NCI-H187 (cell line): Measurements from ENCODE around the gene FLAD1.
A peak's percentile ranks its signal among the peaks of the same experiment; 100 is the strongest.
"Not testable (repeated sequence)": the region's sequence is repeated elsewhere in the genome, so short reads cannot be mapped to it uniquely, and the experiment has no call there.

Experiments
- DNase-seq, 2 experiments: peaks; one replicate each; lab custom pipeline; 2025; lab: John Stamatoyannopoulos, UW

FLAD1 gene

DNA sequence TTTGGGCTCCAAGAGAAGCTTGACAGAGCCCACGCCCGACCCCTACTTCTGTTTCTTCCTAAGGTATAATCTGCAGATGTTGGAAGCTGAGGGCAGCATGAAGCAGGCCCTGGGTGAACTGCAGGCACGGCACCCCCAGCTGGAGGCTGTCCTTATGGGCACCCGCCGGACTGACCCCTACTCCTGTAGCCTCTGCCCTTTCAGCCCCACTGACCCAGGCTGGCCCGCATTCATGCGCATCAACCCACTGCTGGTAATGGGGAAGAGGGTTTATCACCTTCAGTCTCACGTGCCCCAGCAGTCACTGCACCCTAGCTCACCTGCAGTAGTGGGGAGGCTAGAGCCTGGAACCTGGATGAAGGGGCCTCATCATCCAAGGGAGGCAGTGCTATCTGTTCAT, 7.1 kb downstream of the FLAD1 start:
- no peak for DNase-seq

DNA sequence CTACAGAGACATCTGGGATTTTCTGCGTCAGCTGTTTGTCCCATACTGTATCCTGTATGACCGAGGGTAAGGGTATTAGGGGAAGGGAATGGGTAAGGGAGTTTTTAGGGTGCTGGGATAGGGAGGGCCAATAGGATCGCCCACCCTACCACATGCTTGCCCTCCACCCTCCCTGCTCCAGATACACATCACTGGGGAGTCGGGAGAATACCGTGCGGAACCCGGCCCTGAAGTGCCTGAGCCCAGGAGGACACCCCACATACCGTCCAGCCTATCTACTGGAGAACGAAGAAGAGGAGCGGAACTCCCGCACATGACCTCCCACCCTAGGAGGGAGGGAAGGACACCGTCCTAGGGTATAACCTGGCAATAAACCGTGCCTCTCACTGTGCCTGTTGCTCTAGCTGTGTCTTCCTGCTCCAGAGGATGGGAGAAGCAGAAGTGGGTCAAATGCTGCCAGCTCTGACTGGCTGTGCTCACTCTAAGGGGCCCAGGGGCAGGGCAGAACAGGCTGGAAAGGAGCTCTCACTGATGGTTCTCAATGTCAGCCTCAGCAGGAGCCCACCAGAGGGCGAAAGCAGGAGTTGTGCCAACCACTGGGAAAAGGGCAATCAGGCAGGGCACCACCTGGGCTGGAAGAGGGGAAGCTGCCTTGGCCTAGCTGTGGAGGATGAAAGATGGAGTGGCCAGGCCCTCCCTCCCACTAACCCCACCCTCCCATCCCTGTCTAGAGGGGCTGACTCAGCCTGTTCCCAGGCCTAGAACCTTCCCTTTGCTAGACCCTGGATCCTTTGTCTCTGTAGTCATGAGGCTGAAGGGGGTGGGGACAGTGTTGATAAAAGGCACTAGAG, 9.8 kb downstream of the FLAD1 start:
- DNase-seq = no peak

DNA sequence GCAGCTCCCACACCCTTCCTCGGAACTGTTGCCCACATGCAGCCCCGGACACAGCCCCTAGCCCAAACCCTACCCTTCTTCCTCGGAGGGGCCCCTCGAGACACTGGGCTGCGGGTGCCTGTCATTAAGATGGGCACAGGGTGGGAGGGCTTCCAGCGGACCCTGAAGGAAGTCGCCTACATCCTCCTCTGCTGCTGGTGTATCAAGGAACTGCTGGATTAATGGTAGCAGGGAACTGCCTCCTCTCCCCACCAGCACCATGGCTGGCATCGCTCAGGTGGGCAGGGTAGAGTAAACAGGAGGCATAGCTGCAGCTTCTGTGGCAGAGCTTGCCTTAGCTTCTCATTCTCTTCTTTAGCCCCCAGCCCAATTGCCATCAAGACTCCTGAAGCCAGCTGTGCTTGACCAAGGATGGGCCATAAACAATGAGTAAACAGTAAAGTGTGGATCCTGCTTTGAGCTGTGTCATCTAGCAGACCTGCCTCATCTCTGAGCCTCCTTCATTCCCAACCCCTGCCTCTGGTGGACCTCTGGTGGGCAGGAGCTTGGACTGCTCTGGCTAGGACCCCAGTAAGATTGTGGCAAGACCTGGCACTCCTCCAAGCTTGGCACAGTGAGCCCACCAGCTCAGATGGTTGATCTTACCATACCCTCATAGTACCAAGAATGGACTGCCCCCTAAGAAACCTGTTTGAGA, 10.6 kb downstream of the FLAD1 start, which contains the start of gene LENEP:
Gene LENEP, plus strand, starts transcription at position 15 of the 697 bp plus-strand sequence. Its CDS starts 22 bp downstream, at position 37.
- DNase-seq = no peak

DNA sequence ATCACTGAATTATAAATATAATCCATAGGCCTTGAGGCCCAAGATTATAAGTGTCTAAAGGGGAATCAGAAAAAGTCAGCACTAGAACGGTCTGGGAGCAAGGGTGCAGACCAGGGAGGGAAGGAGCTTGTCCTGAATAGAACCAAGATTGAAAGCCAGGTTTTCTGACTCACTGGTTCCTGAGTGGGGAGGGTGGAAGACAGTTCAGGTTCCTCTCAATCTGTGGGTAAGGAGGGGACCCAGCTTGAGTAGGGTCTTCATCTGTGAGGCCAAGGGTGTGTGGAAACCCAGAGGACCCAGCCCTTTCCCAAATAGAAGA, 11.1 kb downstream of the FLAD1 start:
- DNase-seq = no peak

DNA sequence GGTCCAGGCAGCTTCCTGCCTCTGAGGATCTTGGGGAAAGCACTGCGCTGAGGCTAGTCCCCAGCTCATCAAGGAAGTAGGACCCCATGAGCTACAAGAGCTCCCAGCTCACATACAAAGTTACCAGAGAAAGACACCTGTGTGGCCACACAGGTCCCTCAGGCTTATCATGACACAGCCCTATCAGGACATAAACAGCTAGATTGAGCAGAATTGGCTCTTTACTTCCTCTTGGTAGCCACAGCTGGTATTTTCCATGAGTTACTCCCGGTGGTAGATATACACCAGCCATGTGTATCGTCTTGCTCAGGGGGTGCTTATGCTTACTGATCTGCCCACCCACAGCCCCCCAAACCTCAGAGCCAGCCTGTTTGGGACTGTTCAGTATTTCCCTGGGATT, 11.4 kb downstream of the FLAD1 start:
- no peak for DNase-seq

DNA sequence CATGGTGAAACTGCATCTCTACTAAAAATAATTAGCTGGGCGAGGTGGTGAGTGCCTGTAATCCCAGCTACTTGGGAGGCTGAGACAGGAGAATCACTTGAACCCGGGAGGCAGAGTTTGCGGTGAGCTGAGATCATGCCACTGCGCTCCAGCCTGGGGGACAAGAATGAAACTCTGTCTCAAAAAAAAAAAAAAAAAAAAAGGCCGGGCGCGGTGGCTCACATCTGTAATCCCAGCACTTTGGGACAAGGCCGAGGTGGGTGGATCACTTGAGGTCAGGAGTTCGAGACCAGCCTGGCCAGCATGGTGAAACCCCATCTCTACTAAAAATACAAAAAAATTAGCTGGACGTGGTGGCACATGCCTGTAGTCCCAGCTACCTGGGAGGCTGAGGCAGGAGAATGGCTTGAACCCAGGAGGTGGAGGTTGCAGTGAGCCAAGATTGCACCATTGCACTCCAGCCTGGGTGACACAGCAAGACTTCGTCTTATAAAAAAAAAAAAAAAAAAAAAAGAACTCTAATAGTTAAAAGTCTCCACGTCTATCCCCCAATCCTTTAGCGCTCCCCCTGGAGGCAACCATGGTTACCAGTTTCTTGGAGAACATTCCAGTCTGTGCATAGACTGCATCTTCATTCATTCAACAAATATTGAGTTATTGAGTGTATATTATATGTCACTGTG, 12.3 kb downstream of the FLAD1 start:
- DNase-seq = not testable (repeated sequence)

DNA sequence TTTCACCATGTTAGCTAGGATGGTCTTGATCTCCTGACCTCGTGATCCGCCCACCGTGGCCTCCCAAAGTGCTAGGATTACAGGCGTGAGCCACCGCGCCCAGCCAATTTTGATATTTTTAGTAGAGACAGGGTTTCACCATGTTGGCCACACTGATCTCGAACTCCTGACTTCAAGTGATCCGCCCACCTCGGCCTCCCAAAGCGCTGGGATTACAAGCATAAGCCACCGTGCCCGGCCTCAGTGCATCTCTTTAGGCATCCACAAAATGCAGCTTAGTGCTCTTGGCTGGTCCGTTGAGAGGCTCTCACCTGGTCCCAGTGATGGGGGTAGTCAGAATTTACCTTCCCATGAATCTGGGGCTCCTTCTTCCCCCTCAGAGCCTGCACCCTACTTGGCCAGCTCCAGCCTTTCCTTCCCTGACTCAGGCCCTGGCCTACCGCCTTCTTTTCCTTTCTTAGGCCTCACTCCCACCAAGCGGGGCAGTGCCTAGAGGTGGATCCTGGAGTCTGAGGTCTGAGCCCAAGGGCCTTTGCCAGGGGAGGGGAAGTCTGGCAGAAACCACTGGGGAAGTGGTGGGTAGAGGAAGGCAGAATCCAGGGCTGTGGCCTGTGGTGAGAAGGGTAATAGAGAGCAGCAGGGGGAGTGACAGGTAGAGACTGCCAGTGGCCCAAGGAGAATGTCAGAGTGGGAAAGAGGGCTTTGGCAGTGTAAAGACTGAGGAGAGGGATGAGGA, 14.0 kb downstream of the FLAD1 start:
- DNase-seq = no peak

DNA sequence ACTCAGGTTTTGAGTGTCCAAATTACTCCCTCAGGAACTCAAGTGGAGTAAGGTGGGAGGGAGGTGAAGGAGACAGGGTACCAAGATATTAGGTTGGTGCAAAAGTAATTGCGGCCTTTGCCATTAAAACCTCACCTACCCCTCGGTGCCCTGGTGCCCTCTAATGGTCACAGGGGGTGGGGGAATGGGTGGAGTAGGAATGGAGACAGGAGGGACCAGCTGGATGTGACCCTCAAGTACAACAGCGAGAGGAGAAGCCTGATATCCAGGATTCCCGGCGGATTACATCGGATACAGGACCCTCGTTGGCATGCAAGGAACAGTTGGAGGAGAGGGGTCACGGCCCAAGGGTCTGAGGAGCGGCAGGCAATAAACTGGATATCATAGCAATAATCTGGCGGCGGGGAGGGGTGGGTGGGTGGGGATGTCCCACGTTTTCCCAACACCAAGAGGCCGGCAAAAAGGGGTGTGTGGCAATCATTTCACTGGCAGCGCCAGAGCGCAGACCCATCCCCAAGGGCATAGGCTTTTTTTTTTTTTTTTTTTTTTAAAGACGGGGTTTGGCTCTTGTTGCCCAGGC, 15.1 kb downstream of the FLAD1 start:
- no peak for DNase-seq

DNA sequence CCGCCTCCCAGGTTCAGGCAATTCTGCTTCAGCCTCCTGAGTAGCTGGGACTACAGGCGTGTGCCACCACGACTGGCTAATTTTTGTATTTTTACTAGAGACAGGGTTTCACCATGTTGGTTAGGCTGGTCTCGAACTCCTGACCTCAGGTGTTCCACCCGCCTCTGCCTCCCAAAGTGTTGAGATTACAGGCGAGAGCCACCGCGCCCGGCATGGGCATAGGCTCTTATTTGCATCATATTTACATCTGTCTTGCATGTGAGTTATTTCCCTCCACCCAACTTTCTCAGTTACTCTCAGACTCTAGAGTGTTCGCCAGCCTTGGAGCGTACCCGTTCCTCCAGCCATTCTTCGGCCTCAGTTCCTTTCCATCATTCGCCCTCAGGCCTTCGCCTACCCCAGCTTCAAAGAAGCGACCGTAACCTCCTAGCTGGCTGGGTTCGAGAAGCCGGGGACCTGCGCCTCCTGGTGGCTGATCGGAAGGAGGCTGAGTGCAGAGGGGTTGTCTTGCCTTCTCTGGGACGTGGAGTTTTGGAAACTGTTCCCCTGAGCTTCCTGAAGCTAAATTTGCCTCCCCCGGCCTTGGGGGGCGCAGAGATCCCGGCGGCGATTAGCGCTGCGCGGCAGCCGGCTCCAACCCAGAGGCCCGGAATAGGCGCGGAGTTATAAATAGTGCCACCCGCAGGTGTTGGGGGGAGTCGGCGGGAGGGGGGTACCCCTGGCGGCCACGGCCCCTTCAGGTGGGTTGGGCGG, 15.8 kb downstream of the FLAD1 start:
- peak; percentile 52 to 55 for DNase-seq

DNA sequence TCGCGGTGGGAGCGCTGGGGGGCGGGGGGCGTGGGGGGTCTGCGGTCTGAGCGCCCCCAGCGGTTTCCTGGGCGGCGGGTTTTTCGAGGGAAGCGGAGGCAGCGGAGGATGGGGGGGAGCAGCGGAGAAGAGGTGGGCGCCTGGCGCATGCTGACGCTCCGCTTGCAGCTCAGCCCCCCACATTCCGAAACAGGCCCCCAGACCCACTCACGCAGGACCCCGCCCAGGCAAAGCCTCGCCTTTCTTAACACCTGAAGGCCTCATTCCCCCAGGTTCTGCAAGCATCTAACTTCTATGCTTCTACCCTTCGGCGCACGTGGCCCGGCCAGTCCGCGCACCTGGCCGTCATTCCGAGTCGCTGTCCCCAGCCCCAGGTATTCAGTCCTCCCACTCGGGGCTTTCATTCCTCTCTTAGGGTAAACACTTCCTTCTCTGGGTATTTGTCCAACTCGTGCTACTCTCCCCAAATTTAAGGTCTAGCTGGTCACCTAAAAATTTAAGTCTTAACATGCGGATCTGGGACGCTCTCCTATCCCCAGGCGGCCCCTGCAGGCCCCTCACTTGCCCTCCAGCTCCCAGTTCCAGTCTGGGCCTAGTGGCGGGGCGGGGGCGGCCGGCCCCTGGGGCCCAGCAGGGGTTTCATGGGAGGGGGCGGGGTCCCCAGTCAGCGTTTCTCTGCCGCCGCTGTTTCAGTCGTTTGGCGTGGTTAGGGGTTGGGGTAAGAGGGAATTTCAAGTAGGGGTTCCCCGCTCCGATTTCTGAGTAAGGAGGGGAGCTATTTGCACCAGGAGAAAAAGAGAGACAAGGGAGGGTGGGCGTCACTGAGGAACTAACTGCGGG, 16.6 kb downstream of the FLAD1 start:
- DNase-seq = peak; percentile 28 to 36

DNA sequence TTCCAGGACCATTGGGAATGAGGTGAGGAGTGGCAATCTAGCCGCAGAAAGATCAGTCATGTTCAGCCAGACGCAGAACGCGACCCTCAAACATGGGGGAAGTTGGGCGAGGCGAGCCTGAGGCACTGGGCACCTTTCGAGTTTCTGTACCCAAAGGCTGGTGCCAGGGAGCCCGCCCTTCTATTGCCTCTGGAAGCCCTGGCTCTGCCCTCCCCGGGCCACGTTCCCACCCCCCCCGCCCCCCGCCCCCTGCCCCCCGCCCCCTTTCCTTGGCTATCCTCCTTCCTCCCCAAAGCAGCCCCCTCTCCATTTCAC, 17.2 kb downstream of the FLAD1 start:
- DNase-seq = no peak

DNA sequence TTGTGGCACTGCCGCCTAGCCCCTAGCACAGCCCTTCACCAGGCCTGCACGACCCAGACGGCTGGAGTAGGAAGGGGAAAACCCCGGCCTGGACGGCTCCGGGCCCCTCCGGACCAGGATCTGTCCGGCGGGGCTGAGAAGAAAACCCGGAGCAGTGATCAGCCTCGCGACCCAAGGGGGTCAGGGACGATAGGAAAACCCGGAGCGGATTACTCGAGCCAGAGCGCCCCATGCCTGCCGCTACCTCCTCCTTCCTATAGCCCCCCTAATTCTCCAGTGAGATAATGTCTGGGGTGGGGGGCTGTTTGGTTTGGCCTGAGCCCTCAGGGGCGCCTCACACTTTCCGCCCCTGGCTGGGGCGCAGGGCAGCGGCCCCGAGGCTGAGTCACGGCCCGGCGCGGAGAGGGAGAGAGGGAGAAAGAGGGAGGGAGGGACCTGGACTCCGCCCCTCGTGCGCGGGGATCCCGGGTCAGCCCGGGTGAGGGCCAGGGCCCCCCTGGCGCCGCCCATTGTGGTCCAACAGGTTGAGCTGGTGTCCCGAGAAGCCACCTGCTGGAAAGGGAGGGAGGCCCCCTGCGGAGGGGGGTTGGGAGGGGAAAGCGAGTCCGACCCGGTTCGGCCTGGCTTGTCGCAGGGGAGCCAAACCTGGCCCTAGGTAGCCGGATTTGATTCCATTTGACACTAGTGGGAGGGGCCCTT, 17.7 kb downstream of the FLAD1 start:
- DNase-seq = peak; percentile 86 to 99

DNA sequence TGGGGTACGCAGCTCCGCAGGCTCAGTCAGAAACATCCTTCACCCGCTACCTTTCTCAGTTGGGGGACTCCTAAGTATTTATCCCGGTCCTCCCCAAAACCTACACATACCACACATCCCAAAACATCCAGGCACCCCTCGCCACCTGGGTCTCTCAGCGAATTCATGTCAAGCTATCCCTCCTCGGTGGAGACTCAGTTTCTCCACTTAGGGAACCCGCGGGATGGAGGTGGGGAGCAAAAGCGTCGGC, 18.2 kb downstream of the FLAD1 start:
- no peak for DNase-seq

DNA sequence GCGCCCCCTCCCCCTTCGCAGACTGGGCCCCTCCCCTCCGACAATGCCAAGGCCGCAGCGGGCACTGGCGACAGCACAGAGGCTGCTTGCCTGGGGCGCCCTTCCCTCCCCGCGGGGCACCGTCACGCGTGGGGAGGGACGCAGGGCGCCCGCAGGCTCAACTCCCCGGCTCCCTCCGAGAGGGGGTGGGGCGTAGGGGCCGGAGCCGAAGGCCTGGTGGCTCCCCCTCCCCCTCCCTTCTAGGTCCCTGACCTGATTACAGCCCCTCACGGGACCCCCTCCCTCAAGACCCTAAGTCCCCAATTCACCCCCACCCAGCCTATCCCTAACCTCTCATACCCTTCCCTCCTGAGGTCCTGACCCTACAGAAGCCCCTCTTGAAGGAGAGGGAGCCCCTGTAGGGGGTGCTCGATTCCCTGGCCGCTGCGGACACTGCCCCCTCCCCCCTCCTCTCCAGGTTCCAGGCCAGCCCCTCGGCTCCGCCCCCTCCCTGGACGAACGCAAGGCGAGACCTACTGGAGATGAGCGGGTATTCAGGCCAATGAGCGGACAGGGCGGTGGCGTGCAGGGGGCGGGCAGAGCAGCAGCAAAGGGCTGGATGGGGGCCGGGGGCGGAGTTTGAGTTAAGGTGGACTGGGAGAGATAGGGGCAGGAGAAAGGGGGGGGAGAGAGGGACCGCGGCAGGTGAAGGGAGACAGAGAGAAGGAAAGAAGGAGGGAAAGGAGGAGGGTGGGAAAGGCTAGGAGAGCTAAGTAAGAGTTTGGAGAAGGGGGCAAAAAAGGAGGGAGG, 18.7 kb downstream of the FLAD1 start:
- peak; percentile 99 to 100 for DNase-seq

DNA sequence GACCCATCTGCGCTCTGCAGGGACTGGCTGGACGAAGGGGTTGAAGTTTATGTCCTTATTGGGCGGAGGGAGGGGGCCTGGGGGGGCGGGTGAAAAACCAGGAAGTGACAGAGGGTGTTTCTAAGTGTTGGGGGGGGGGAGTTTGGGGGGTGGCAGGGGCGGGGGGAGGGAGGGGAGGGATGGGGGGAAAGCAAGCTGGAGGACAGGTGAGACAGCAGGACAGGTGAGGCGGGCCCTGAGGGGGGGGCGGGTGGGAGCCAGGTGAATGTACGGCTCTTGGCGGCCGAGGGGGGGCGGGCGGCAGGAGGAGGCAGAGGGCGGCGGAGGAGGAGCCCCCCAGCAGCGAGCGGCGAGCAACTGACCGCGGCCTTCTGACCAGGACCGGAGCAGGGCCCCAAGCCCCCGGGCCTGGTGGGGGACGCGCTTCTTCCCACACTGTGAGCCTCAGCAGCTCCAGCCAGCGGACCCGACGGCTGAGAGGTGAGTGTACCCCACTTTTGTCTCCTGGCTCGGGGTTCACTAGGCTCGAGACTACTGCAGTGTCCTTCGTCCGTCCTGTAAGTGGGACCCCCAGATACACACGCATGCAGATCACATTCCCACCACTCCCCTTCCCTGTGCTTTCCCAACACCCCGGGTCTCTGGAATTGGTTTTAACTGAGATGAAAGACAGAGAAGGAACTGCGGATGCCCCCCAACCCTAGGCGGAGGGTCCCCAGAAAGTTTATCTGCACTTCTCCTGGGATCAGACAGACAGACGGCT, 19.5 kb downstream of the FLAD1 start, which contains the start of gene ZBTB7B:
Gene ZBTB7B, plus strand, starts transcription at position 339 of the 763 bp plus-strand sequence. CDS start 11,859 bp downstream, outside the sequence.
- peak in 1 of 2 experiments; percentile 89 for DNase-seq

DNA sequence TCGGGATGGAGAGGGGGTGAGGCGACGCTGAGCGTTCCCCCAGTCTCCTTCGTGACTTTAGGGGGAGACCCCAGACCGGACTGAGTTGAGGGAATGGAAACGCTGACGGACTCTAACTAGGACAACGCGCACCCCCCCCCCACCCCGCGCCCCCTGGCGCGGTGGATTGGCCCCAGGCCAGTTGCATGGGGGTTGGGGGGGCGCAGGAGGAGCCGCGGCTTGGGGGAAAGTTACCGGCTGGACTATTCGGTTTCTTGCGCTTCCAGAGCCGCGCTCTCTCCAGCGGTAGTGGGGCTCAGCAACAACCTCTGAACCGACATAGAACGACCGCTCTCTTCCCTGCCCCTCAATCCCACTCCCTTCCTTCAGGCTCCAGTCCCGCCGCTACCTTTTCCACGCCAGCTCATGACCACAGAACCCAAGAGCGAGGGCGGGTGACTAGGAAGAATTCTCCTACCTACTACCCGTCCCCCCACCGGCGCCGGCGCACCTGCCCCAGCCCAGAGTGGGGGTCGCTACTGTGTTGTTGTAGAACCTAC, 20.2 kb downstream of the FLAD1 start:
- DNase-seq = no peak

DNA sequence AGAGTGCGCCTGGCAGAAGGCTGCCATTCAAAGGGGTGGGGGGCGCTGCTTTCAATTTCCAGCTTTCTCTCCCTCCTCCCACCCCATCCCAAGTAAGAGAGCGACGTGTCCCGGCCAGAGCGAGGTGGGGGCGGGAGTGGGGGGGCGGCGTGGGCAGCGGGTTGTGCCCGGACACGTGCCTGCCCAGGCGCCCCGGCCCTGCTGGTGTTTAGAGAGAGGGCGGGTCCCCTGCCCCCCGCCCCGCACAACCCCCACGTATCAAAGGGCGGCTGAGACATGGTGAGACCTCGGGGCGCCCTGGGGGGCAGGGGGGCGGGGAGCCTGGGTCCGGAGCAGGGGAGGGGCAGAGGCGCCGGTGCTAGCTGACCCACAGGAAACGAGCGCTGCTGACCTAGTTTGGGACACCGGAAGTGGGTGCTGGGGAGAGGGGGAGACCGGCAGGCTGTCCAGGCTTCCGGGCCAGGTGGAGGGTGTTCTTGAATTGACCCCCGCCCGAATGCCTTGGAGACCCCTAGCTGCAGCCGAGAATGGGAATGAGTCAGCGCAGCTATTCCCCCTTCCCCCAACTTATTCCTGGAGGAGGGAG, 20.7 kb downstream of the FLAD1 start:
- no peak for DNase-seq
